Activated CD8-positive, alpha-beta memory T cell treated with anti-CD3 and anti-CD28 coated beads for 1 hour (primary cell): Measurements from ENCODE around the gene MYO1A.
"Not testable (repeated sequence)": the region's sequence is repeated elsewhere in the genome, so short reads cannot be mapped to it uniquely, and the experiment has no call there.

Experiments used
- DNase-seq, 2 donors: peaks; one replicate each; pipeline ENCODE4 v3.0.0-alpha.2; 2020; ENCODE audit warnings: low read depth in 1 of 2; ENCODE audit errors: extremely low read depth in 1 of 2

MYO1A gene

GRCh38 chr12:57048423-57049118, 1.4 kb downstream of the MYO1A start:
- DNase-seq = no peak

GRCh38 chr12:57047981-57048380, 1.9 kb downstream of the MYO1A start:
- no peak for DNase-seq

- DNase-seq = no peak
These were observed 2.7 kb downstream of the MYO1A start for GRCh38 chr12:57046947-57047890.

GRCh38 chr12:57046086-57046791, 3.7 kb downstream of the MYO1A start:
- no peak for DNase-seq

GRCh38 chr12:57044889-57045288, 5.0 kb downstream of the MYO1A start:
- no peak for DNase-seq

GRCh38 chr12:57044468-57044867, 5.5 kb downstream of the MYO1A start:
- no peak for DNase-seq

GRCh38 chr12:57042695-57043094, 7.2 kb downstream of the MYO1A start:
- DNase-seq = no peak

- DNase-seq = no peak
These were observed 9.2 kb downstream of the MYO1A start for GRCh38 chr12:57040750-57041149.

GRCh38 chr12:57040211-57040610, 9.7 kb downstream of the MYO1A start:
- DNase-seq = no peak

- DNase-seq = no peak
These were observed 10.7 kb downstream of the MYO1A start for GRCh38 chr12:57039016-57039798.

- no peak for DNase-seq
These were observed 12.7 kb downstream of the MYO1A start for GRCh38 chr12:57037264-57037663.

- DNase-seq = no peak
These were observed 16.5 kb downstream of the MYO1A start for GRCh38 chr12:57033431-57033830.

- DNase-seq = no peak
These were observed 18.1 kb downstream of the MYO1A start for GRCh38 chr12:57031789-57032188.

GRCh38 chr12:57031138-57031725, 18.7 kb downstream of the MYO1A start:
- no peak for DNase-seq

- DNase-seq = no peak
These were observed 20.5 kb downstream of the MYO1A start for GRCh38 chr12:57029457-57029856.

GRCh38 chr12:57027805-57028153, 22.1 kb downstream of the MYO1A start:
- DNase-seq = no peak

GRCh38 chr12:57027011-57027804, 22.7 kb downstream of the MYO1A start:
- no peak for DNase-seq

GRCh38 chr12:57025196-57025595, 24.7 kb downstream of the MYO1A start:
- no peak for DNase-seq

- DNase-seq = not testable (repeated sequence)
These were observed 27.6 kb downstream of the MYO1A start for GRCh38 chr12:57022324-57022723.
